DOHH2 (cell line): ENCODE data around the gene DDR1.
"Not testable (repeated sequence)": the region's sequence is repeated elsewhere in the genome, so short reads cannot be mapped to it uniquely, and the experiment has no call there.

ENCODE experiments used
- H3F3A ChIP-seq: fragments of 200-600 bp; sonication (generic), shearing (Covaris generic); 2 replicates; pipeline ENCODE4 v1.6.0; 2016; ENCODE audit warnings: antibody characterized with exemption, mild to moderate bottlenecking; ENCODE audit not compliant: control insufficient read depth, insufficient read depth
- H3K27ac ChIP-seq: fragments of 200-600 bp; sonication (generic); 2 replicates; pipeline ENCODE4 v1.5.1; 2014; ENCODE audit warnings: low read depth, mild to moderate bottlenecking, low read length, moderate library complexity
- H3K27me3 ChIP-seq: fragments of 200-600 bp; sonication (generic); 2 replicates; pipeline ENCODE4 v1.6.1; 2014; ENCODE audit warnings: mild to moderate bottlenecking, low read length, mixed read lengths; ENCODE audit not compliant: control insufficient read depth
- H3K36me3 ChIP-seq: fragments of 200-600 bp; sonication (generic); 2 replicates; pipeline ENCODE4 v1.6.1; 2014; ENCODE audit warnings: mild to moderate bottlenecking, low read length, moderate library complexity, mixed read lengths; ENCODE audit not compliant: control insufficient read depth
- H3K4me1 ChIP-seq: fragments of 200-600 bp; sonication (generic); 2 replicates; pipeline ENCODE4 v1.6.1; 2014; ENCODE audit warnings: mild to moderate bottlenecking, low read length, mixed read lengths; ENCODE audit not compliant: control insufficient read depth
- H3K4me2 ChIP-seq: fragments of 200-600 bp; sonication (generic); 2 replicates; pipeline ENCODE4 v1.6.0; 2014; ENCODE audit warnings: mild to moderate bottlenecking, low read length, moderate library complexity
- H3K4me3 ChIP-seq: fragments of 200-600 bp; sonication (generic); 2 replicates; pipeline ENCODE4 v1.5.1; 2014; ENCODE audit warnings: mild to moderate bottlenecking, low read length, mixed read lengths
- H3K79me2 ChIP-seq: fragments of 200-600 bp; sonication (generic); 2 replicates; pipeline ENCODE4 v1.6.1; 2014; ENCODE audit warnings: mild to moderate bottlenecking, low read length, mixed read lengths; ENCODE audit not compliant: control insufficient read depth
- H3K9me2 ChIP-seq: fragments of 200-600 bp; sonication (generic); replicated peaks from 2 replicates; pipeline ENCODE4 v1.6.1; 2014; ENCODE audit warnings: mild to moderate bottlenecking, low read length, mixed read lengths; ENCODE audit not compliant: control insufficient read depth
- H3K9me3 ChIP-seq: fragments of 200-600 bp; sonication (generic); 2 replicates; pipeline ENCODE4 v1.6.1; 2014; ENCODE audit warnings: antibody characterized with exemption, low read length, mixed read lengths; ENCODE audit not compliant: control insufficient read depth, insufficient read depth
- H4K20me1 ChIP-seq: fragments of 200-600 bp; sonication (generic); 2 replicates; pipeline ENCODE4 v1.6.0; 2014; ENCODE audit warnings: low read depth, mild to moderate bottlenecking, antibody characterized with exemption, low read length, moderate library complexity; ENCODE audit not compliant: control insufficient read depth, insufficient read depth
- EZH2phosphoT487 ChIP-seq: fragments of 200-600 bp; sonication (generic); IDR thresholded peaks from 2 replicates; pipeline ENCODE4 v1.6.1; 2017; ENCODE audit warnings: borderline replicate concordance, mild to moderate bottlenecking, antibody characterized with exemption, low read length, moderate library complexity, mixed read lengths
- TF ChIP-seq, protein P1 (sequence below): fragments of 200-600 bp; sonication (generic); IDR thresholded peaks from one replicate; pipeline ENCODE4 v1.5.1; 2014; ENCODE audit warnings: antibody characterized with exemption, mild to moderate bottlenecking, low read depth, low read length; ENCODE audit not compliant: poor library complexity, severe bottlenecking

Gene DDR1

DNA sequence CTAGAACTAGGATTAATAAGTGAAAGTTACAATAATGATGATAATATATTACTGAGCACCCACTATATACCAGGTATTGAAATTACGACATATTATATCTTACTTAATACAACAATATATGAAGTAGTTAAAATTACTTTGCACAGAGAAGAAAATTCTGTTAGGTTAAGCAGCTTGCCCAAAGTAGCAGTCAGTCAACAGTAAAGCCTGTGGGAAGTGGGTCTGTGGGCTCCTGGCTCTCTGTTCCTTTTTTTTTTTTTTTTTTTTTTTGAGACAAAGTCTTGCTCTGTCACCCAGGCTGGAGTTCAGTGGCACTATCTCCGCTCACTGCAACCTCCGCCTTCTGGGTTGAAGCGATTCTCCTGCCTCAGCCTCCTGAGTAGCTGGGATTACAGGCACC lies 18.9 kb downstream of the DDR1 start:
- H3F3A ChIP-seq = peaks cover 5% of the 10 kb centered on the region; the same call in 1 of the 2 replicates
- no peaks in the 10 kb centered on the region for H4K20me1 ChIP-seq
- no peak overlapping the region for H3K4me3 ChIP-seq
- TF ChIP-seq EZH2phosphoT487 = no peak
- TF ChIP-seq, protein P1, sequence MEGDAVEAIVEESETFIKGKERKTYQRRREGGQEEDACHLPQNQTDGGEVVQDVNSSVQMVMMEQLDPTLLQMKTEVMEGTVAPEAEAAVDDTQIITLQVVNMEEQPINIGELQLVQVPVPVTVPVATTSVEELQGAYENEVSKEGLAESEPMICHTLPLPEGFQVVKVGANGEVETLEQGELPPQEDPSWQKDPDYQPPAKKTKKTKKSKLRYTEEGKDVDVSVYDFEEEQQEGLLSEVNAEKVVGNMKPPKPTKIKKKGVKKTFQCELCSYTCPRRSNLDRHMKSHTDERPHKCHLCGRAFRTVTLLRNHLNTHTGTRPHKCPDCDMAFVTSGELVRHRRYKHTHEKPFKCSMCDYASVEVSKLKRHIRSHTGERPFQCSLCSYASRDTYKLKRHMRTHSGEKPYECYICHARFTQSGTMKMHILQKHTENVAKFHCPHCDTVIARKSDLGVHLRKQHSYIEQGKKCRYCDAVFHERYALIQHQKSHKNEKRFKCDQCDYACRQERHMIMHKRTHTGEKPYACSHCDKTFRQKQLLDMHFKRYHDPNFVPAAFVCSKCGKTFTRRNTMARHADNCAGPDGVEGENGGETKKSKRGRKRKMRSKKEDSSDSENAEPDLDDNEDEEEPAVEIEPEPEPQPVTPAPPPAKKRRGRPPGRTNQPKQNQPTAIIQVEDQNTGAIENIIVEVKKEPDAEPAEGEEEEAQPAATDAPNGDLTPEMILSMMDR = no peak
- no peaks in the 10 kb centered on the region for H3K9me3 ChIP-seq
- peaks cover 2% of the 10 kb centered on the region for H3K79me2 ChIP-seq
- peaks cover 17% of the 10 kb centered on the region for H3K4me1 ChIP-seq
- H3K27me3 ChIP-seq = no peaks in the 10 kb centered on the region
- no peaks in the 10 kb centered on the region for H3K9me2 ChIP-seq
- no peak overlapping the region for H3K27ac ChIP-seq
- peaks cover 5% of the 10 kb centered on the region for H3K36me3 ChIP-seq
- H3K4me2 ChIP-seq = no peak overlapping the region

DNA sequence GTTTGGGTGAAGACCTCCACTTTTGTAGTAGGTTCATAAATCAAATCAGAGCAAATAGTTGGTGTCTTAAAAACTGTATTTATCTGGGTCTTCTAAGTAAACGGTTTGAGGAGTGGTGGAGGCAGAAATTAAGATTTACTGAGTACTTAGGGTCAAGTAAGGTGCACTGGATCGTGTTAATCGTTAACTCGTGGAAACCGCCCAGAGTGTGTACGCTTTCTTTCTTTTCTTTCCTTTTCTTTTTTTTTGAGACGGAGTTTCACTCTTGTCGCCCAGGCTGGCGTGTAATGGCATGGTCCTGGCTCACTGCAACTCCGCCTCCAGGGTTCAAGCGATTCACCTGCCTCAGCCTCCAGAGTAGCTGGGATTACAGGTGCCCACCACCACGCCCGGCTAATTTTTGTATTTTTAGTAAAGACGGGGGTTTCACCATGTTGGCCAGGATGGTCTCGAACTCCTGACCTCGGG lies 23.0 kb downstream of the DDR1 start:
- not testable (repeated sequence) for H3K9me2 ChIP-seq, H4K20me1 ChIP-seq, H3F3A ChIP-seq, H3K9me3 ChIP-seq, H3K27ac ChIP-seq, H3K27me3 ChIP-seq
- Histone ChIP-seq H3K4me1 (peaks cover 25% of the 10 kb centered on the region), H3K36me3 (peaks cover 15% of the 10 kb centered on the region), H3K4me3 (peak overlapping the region; percentile 96), H3K79me2 (peaks cover 14% of the 10 kb centered on the region), H3K4me2 (peak overlapping the region; percentile 57)

GRCh38 chr6:30907758-30908591 lies 23.7 kb downstream of the DDR1 start, which contains the start of gene GTF2H4:
Gene GTF2H4, plus strand, starts transcription at chr6:30908207.
- Histone ChIP-seq H3K79me2 (peaks cover 14% of the 10 kb centered on the region), H3K4me3 (peak within 1 kb of the TSS; percentile 96), H3K4me1 (peaks cover 19% of the 10 kb centered on the region), H3K36me3 (peaks cover 19% of the 10 kb centered on the region), H3K4me2 (peak within 1 kb of the TSS; percentile 95), H4K20me1 (no peaks in the 10 kb centered on the region), H3K9me2 (no peaks in the 10 kb centered on the region), H3K9me3 (no peaks in the 10 kb centered on the region), H3K27ac (no peak within 1 kb of the TSS), H3K27me3 (no peaks in the 10 kb centered on the region), H3F3A (peaks cover 5% of the 10 kb centered on the region; the same call in 1 of the 2 replicates)
- TF ChIP-seq EZH2phosphoT487 = no peak
- TF ChIP-seq, protein P1 = no peak

GRCh38 chr6:30908700-30909099 lies 24.4 kb downstream of the DDR1 start:
- Histone ChIP-seq H3K79me2 (peaks cover 14% of the 10 kb centered on the region), H3K9me2 (no peaks in the 10 kb centered on the region), H3F3A (peaks cover 9% of the 10 kb centered on the region; the same call in 1 of the 2 replicates), H3K27ac (no peak overlapping the region), H4K20me1 (no peaks in the 10 kb centered on the region), H3K27me3 (no peaks in the 10 kb centered on the region), H3K9me3 (no peaks in the 10 kb centered on the region), H3K36me3 (peaks cover 27% of the 10 kb centered on the region), H3K4me3 (peak overlapping the region; percentile 96), H3K4me1 (peaks cover 19% of the 10 kb centered on the region), H3K4me2 (peak overlapping the region; percentile 95)
- no peak for TF ChIP-seq EZH2phosphoT487
- TF ChIP-seq, protein P1 = no peak

DNA sequence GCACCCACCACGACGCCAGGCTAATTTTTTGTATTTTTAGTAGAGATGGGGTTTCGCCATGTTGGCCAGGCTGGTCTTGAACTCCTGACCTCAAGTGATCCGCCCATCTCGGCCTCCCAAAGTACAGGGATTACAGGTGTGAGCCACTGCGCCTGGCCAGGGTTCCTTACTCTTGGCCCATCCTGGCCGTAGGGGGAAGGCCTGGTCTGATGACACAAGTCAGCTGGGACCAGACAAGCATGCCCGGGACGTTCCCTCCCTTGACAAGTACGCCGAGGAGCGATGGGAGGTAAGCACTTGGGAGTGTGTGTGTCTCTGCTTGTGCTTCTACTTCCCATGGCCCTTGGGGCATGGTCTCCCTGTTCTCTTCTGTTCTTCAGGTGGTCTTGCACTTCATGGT lies 26.2 kb downstream of the DDR1 start:
- Histone ChIP-seq H3K79me2 (peaks cover 25% of the 10 kb centered on the region), H3K36me3 (peaks cover 36% of the 10 kb centered on the region), H3K4me1 (peaks cover 32% of the 10 kb centered on the region)
- H3F3A ChIP-seq, H3K4me2 ChIP-seq, H3K27me3 ChIP-seq, H3K9me2 ChIP-seq, H4K20me1 ChIP-seq, H3K9me3 ChIP-seq, H3K27ac ChIP-seq, H3K4me3 ChIP-seq: not testable (repeated sequence)
